A549 (cell line): ENCODE data around the gene RAB20.

ENCODE experiments used
- CBX2 ChIP-seq: fragments of 200-600 bp; sonication (generic); IDR thresholded peaks from 2 replicates; pipeline ENCODE4 v1.6.1; 2016; ENCODE audit warnings: low read depth, mild to moderate bottlenecking, borderline replicate concordance
- JUNB ChIP-seq: fragments of >200 bp; sonication (Bioruptor Twin); formaldehyde crosslinking; IDR thresholded peaks from 2 replicates; pipeline ENCODE4 v1.6.1; 2016
- TF ChIP-seq, protein P1 (sequence below): fragments of >200 bp; sonication (Bioruptor Twin); formaldehyde crosslinking; IDR thresholded peaks from 3 replicates; pipeline ENCODE4 v1.5.1; 2016

DNA sequence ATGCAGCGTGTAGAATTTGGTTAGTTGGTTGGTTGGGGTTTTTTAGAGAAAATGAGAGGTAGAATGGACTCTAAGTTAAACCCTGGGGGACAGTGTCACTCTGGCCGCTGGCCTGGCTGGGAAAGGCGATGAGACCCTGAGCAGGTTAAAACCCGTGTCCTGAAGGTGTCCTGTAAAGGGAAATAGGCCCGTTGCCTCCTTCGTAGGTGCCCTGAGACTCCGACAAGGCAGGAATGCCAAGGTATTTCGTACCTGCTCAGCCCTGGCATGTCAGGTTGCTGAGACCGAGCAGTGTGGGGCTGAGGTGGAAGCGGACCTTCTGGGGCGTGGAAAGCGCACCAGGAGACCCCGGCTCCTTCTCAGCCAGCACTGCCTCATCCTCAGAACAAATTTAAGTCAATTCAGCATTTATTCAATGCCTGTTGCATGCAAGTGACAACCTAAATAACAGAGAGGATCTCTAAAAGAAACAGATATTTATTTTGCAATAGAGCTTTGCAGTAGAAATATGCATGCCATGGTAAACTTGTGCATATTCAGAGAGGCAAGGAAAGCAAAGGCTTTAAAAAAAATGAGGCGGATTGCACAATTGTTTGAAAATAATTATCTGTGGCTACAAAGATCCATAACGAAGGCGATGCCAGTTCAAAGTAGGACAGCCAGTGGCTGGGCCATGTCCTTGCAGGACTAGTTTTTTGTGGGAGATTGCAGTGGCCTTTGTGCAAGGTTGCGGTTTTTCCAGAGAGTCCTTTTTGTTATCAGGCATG lies 1.4 kb upstream of the RAB20 start:
- TF ChIP-seq JUNB, result no peak
- TF ChIP-seq, protein P1, sequence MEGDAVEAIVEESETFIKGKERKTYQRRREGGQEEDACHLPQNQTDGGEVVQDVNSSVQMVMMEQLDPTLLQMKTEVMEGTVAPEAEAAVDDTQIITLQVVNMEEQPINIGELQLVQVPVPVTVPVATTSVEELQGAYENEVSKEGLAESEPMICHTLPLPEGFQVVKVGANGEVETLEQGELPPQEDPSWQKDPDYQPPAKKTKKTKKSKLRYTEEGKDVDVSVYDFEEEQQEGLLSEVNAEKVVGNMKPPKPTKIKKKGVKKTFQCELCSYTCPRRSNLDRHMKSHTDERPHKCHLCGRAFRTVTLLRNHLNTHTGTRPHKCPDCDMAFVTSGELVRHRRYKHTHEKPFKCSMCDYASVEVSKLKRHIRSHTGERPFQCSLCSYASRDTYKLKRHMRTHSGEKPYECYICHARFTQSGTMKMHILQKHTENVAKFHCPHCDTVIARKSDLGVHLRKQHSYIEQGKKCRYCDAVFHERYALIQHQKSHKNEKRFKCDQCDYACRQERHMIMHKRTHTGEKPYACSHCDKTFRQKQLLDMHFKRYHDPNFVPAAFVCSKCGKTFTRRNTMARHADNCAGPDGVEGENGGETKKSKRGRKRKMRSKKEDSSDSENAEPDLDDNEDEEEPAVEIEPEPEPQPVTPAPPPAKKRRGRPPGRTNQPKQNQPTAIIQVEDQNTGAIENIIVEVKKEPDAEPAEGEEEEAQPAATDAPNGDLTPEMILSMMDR, result no peak
- no peak for TF ChIP-seq CBX2
